HG02571 (cell line): ENCODE measurements around the gene PDGFC.

Experiments used
- ATAC-seq: cut with Tn5 transposase; IDR thresholded peaks from one replicate; pipeline ENCODE4 v1.9.1; 2021; ENCODE audit warnings: mild to moderate bottlenecking, moderate library complexity; ENCODE audit not compliant: unreplicated experiment

PDGFC gene

DNA sequence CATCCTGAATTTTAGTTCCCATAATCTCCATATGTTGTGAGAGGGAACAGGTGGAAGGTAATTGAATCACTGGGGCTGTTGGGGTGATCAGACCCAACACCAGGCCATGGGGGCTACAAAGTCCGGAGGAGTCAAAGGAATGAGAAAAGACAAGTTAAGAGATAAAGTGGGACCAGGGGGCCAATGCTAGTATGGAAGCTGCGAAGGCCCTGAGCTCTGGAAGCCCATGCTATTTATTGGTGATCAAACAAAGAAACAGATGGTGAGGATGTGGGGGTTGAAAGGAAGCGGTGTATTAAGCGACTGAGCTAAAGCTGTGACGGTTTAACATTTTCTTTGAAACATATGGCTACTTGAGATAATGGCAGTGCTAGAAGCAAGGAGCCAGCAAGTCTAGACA, 132.8 kb downstream of the PDGFC start:
- ATAC-seq, result no peak

DNA sequence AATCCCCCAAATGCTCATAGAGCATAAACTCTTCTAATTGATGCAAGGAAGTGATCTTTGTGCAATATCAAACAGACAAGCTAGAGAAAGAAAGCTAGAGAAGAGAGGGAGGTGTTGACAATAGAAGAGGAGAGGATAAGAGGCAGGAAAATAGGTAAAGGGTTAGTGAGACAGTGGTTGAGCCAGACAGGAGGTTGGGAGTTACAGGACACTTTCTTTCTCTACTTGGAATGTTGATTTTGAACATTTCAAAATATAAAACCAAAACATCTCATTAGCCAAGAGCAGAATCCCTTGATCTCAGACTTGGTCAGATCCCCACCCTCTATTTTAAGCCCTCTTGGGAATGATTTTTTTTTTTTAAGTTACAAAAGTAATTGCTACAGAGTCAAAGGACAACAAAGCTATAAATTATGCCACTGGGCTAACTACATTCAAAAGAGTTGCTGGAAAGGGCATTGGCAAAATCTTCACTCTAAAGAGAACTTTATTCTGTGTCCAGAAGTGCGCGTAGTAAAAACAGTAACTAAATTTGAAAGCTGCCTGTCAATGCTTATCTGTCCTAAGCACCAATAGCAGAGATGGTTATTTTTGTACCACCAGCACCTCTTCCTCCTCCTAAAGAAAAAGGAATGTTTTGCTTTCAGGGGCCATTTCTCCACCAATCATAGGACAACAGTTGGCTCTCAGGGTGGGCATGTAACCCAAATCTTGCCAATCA, 133.8 kb downstream of the PDGFC start:
- no peak for ATAC-seq

DNA sequence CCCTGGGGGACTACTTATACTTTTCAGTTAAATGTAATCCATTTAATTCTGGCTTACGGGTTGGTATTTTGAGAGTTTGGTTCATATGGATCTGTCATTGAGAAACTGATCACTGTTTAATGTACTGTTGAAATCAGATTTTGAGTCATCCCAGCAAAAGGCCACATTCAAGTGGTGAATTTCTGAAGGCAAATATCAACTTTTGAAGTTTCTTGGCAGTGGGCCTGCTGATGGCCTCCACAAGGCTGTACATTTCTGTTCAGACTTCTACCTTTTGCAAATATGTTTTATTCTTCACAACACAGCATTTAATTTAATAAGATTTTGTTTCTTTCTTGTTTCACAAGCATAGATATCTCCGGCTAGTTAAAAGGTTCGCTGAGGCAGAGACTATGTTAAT, 138.7 kb downstream of the PDGFC start:
- no peak for ATAC-seq

DNA sequence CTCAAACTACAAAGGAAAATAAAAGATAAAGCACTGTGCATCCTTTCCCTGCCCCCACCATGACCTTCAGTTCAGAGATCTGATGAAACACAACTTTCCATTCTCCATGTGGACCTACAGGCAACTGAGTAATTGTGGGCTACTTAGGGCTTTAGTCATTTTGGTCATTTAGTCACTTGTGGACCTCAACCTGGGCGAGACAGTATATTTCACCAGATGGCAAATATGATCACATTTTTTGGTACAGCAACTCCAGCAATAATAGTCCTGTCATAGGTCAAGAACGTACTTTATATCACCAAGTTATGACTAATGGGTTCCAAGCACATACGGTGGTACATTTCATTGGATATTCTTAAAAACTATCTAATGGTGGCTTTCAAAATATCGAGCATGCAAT, 141.2 kb downstream of the PDGFC start:
- no peak for ATAC-seq

DNA sequence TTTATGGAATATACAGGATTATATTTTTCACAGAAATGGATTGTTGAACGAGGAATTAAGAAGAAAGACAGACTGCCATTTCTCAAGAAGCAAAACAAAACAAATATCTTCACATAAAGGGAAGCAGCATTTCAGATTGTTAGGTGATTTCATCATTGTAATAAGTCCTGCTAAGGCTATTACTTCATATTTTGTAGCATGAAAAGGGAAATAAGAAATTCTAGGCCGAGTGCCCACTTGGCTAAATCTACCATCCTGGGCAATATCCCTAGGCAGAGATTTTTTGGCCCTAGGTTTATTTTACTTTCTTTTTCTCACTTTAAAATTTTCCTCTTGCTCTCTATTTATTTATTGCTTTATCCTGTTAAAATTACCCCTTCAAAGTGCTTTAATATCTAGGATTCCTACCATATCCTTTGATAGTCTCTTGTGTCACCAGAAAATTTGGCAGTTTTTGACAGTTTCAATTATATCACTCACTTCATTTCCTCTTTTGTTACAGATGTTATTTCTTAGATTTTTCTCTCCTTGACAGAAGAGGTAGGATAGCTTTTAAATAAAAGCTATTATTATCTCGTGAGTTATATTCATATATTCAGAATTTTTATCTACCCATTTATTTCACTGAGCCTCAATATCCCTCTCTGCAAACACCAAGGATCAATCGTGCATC, 142.3 kb downstream of the PDGFC start:
- ATAC-seq, result no peak

GRCh38 chr4:156827519-156827918, 144.1 kb downstream of the PDGFC start:
- ATAC-seq, result no peak

GRCh38 chr4:156825074-156825473, 146.5 kb downstream of the PDGFC start:
- ATAC-seq, result no peak

DNA sequence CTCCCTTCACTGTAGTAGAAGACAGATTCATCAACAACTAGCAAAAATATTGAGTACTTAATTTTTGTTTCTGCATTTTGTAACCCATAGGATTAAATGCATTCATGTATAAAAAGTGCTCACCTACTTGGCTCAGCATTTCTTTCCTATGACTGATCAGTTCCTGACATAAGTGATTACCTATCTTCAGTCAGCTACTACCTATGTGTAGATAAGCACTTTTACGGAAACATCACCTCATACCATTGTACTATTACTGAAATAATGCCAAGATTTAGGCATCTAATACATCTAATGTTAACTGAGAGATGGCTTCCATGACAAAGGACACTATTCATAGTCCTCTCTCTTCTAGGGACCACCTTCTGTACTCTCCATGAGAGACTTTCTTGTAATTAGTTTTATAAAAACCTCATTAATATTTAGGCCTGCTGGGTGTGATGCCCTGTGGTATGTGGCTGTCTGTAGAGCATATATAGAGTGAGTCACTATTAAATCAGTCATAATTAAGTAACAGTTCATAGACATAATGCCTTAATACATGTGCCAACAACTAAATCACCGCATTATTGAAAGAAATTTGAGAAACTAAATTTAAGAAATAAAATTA, 147.0 kb downstream of the PDGFC start:
- no peak for ATAC-seq

DNA sequence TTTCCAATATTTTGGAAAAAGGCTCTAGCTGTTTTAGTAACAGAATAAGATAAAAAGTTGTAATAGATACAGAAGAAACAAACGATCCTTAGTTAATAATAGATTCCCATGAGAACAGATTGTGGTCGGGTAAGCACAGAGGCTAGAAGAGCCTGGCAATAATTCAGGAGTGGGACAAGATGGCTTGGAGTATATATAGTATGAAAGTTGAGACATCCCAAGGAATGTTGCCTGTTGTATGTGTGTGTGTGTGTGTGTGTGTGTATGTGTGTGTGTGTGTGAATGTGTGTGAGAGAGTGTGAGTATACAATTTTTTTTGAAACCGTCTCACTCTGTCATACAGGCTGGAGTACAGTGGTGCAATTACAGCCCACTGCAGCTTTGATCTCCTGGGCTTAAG, 150.7 kb downstream of the PDGFC start:
- ATAC-seq, result no peak

DNA sequence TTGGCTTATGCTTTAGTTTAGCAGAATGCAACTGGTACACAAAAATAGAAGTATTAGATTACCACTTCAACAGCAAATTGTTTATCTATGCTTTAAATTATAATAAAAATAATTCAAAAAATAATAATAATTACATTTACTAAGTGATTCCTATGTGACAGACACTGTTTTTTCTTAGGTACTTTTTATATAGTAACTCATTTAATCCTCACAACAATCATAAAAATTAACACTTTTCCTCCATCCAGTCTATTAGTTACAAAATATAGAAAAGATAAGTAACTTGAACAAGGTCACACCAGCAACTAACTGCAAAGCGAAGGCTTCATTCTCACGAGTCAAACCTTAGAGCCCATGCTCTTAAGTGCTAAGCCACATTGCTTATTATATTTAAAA, 155.2 kb downstream of the PDGFC start:
- ATAC-seq, result no peak

- ATAC-seq, result no peak
These were observed 155.8 kb downstream of the PDGFC start for GRCh38 chr4:156815717-156816359.

DNA sequence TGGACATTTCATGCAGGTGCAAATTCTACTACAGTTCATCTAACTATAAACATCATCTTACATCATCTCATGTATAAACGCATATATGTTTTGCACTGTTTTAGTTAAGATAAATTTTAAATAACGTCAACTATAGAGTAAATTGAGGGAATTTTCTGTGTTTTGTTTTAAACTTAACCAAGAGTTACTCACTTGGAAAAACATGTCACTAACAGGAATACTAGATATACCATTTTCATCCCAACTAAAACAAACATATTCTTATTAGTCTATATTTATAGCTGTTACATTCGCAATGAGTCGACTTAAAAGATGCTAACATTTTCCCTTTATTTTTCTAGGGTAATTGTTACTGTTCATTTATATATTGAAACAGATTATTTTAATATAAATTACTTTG, 159.6 kb downstream of the PDGFC start:
- no peak for ATAC-seq

DNA sequence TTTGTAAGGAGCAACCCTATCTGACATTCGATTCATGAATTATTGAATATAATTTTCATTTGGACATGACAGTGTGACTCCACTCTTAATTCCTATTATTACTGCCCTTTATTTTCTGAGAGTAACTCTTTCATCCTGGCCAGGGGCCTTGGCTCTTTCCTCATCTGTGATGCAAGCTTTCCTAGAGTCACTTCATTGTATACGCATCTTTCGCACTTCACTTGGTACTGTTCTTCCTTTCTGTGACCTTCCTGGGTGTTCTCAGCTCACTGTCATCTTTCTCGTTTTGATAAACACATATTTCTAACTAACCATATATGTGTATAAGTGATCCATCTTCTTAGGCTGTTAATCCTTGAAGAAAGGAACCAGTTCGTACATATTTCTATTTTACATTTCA, 160.3 kb downstream of the PDGFC start:
- ATAC-seq, result no peak

DNA sequence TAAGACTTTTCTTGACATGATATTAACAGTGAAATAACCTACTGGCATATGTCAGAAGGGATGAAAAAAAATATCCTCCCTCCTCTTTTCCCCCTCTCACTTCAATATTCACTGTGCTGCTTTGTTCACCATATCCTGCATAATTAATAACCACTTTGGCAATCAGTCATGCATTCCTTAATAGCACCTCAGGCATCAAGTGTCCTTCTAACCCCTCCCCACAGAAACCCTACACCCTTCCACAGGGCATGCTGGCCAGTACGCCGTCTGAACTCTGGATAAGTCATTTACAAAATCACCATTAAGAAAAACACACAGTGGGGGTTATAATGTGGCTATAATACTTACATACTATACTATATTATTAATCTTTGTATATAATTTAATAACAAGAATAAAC, 165.9 kb downstream of the PDGFC start:
- ATAC-seq, result no peak

- no peak for ATAC-seq
These were observed 168.5 kb downstream of the PDGFC start for GRCh38 chr4:156803056-156803455.

- ATAC-seq, result no peak
These were observed 171.1 kb downstream of the PDGFC start for GRCh38 chr4:156800463-156800862.

GRCh38 chr4:156799121-156799589, 172.4 kb downstream of the PDGFC start:
- ATAC-seq, result no peak

- no peak for ATAC-seq
These were observed 173.2 kb downstream of the PDGFC start for GRCh38 chr4:156798438-156798837.

- ATAC-seq, result no peak
These were observed 174.4 kb downstream of the PDGFC start for GRCh38 chr4:156797206-156797605.

- ATAC-seq, result no peak
These were observed 175.9 kb downstream of the PDGFC start for GRCh38 chr4:156795727-156796126.

DNA sequence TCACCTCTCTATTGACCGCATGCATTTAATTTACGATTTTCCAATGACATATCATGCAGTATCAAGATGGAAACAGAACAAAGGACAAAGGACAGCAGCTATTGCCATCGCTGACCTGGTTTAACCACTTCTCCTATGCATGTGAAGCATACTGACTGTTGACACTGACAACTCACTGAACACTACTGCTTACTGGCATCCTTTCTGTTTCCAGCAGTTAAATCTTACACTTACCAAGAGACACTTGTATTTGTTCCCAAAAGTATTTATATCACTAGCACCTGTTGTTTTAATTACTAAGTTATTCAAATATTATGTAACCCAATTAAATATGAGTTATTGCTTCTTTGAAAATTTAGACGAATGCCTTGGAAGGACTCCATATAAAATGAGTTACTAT, 176.7 kb downstream of the PDGFC start:
- no peak for ATAC-seq
